ENCODE results near the gene ZNF275.

ZNF275 gene

GRCh38 chrX:153305972-153306371 is 28.0 kb upstream of the ZNF275 start:
- H4K20me1 ChIP-seq (ENCODE audit: insufficient read depth, low read length, poor library complexity, severe bottlenecking) = no peaks in the 10 kb centered on the region
- H3K4me2 ChIP-seq (ENCODE audit: low read depth, low read length, poor library complexity, severe bottlenecking) = no peak overlapping the region
- H3K79me2 ChIP-seq (ENCODE audit: insufficient read depth, low read length) = no peaks in the 10 kb centered on the region
- no peak overlapping the region for H3K4me3 ChIP-seq (ENCODE audit: low read length, poor library complexity, severe bottlenecking)
- no peak for TF ChIP-seq EZH2phosphoT487 (IDR thresholded peaks at IDR 0.05; ENCODE audit: borderline replicate concordance)
- TF ChIP-seq, protein P1, sequence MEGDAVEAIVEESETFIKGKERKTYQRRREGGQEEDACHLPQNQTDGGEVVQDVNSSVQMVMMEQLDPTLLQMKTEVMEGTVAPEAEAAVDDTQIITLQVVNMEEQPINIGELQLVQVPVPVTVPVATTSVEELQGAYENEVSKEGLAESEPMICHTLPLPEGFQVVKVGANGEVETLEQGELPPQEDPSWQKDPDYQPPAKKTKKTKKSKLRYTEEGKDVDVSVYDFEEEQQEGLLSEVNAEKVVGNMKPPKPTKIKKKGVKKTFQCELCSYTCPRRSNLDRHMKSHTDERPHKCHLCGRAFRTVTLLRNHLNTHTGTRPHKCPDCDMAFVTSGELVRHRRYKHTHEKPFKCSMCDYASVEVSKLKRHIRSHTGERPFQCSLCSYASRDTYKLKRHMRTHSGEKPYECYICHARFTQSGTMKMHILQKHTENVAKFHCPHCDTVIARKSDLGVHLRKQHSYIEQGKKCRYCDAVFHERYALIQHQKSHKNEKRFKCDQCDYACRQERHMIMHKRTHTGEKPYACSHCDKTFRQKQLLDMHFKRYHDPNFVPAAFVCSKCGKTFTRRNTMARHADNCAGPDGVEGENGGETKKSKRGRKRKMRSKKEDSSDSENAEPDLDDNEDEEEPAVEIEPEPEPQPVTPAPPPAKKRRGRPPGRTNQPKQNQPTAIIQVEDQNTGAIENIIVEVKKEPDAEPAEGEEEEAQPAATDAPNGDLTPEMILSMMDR (conservative IDR thresholded peaks at IDR 0.05; ENCODE audit: low read length) = no peak
- H3F3A ChIP-seq (ENCODE audit: low read depth) = no peaks in the 10 kb centered on the region
- no peaks in the 10 kb centered on the region for H3K9me2 ChIP-seq (replicated peaks; ENCODE audit: low read depth, low read length)
- H2AFZ ChIP-seq (ENCODE audit: low read length) = no peak overlapping the region
- H3K4me1 ChIP-seq (ENCODE audit: insufficient read depth, low read length, poor library complexity, severe bottlenecking) = no peaks in the 10 kb centered on the region
- no peaks in the 10 kb centered on the region for H3K36me3 ChIP-seq (ENCODE audit: insufficient read depth, low read length)
- H3K9me3 ChIP-seq (ENCODE audit: insufficient read depth, low read depth, low read length) = no peaks in the 10 kb centered on the region
- H3K9ac ChIP-seq (ENCODE audit: low read depth, low read length, poor library complexity, severe bottlenecking) = no peak overlapping the region
- H3K27me3 ChIP-seq (ENCODE audit: insufficient read depth, low read length, poor library complexity, severe bottlenecking) = no peaks in the 10 kb centered on the region

- Histone ChIP-seq H2AFZ (ENCODE audit: low read length) (no peak overlapping the region), H3K9me2 (replicated peaks; ENCODE audit: low read depth, low read length) (no peaks in the 10 kb centered on the region), H3K79me2 (ENCODE audit: insufficient read depth, low read length) (no peaks in the 10 kb centered on the region), H3K9me3 (ENCODE audit: insufficient read depth, low read depth, low read length) (no peaks in the 10 kb centered on the region), H3K4me2 (ENCODE audit: low read depth, low read length, poor library complexity, severe bottlenecking) (no peak overlapping the region), H3K27me3 (ENCODE audit: insufficient read depth, low read length, poor library complexity, severe bottlenecking) (no peaks in the 10 kb centered on the region), H3K9ac (ENCODE audit: low read depth, low read length, poor library complexity, severe bottlenecking) (no peak overlapping the region), H3F3A (ENCODE audit: low read depth) (no peaks in the 10 kb centered on the region), H3K4me3 (ENCODE audit: low read length, poor library complexity, severe bottlenecking) (no peak overlapping the region), H4K20me1 (ENCODE audit: insufficient read depth, low read length, poor library complexity, severe bottlenecking) (no peaks in the 10 kb centered on the region), H3K36me3 (ENCODE audit: insufficient read depth, low read length) (no peaks in the 10 kb centered on the region), H3K4me1 (ENCODE audit: insufficient read depth, low read length, poor library complexity, severe bottlenecking) (no peaks in the 10 kb centered on the region)
- TF ChIP-seq, protein P1 (conservative IDR thresholded peaks at IDR 0.05; ENCODE audit: low read length) = no peak
- no peak for TF ChIP-seq EZH2phosphoT487 (IDR thresholded peaks at IDR 0.05; ENCODE audit: borderline replicate concordance)
Measured at GRCh38 chrX:153306527-153307115, 27.3 kb upstream of the ZNF275 start.

GRCh38 chrX:153307276-153308178 is 26.4 kb upstream of the ZNF275 start:
- Histone ChIP-seq H3K9ac (ENCODE audit: low read depth, low read length, poor library complexity, severe bottlenecking) (no peak overlapping the region), H3K36me3 (ENCODE audit: insufficient read depth, low read length) (no peaks in the 10 kb centered on the region), H3K4me3 (ENCODE audit: low read length, poor library complexity, severe bottlenecking) (no peak overlapping the region), H3F3A (ENCODE audit: low read depth) (no peaks in the 10 kb centered on the region), H3K4me1 (ENCODE audit: insufficient read depth, low read length, poor library complexity, severe bottlenecking) (no peaks in the 10 kb centered on the region), H3K27me3 (ENCODE audit: insufficient read depth, low read length, poor library complexity, severe bottlenecking) (no peaks in the 10 kb centered on the region), H2AFZ (ENCODE audit: low read length) (no peak overlapping the region), H4K20me1 (ENCODE audit: insufficient read depth, low read length, poor library complexity, severe bottlenecking) (no peaks in the 10 kb centered on the region), H3K9me3 (ENCODE audit: insufficient read depth, low read depth, low read length) (no peaks in the 10 kb centered on the region), H3K4me2 (ENCODE audit: low read depth, low read length, poor library complexity, severe bottlenecking) (no peak overlapping the region), H3K79me2 (ENCODE audit: insufficient read depth, low read length) (no peaks in the 10 kb centered on the region), H3K9me2 (replicated peaks; ENCODE audit: low read depth, low read length) (no peaks in the 10 kb centered on the region)
- no peak for TF ChIP-seq EZH2phosphoT487 (IDR thresholded peaks at IDR 0.05; ENCODE audit: borderline replicate concordance)
- TF ChIP-seq, protein P1 (conservative IDR thresholded peaks at IDR 0.05; ENCODE audit: low read length) = no peak

All from Loucy (cell line).